Ishikawa (cell line): ENCODE data around the gene CTNND2.

Experiments
- CREB1 ChIP-seq: IDR thresholded peaks from 2 replicates; pipeline ENCODE4 v1.6.1; 2012; ENCODE audit warnings: low read depth
- EP300 ChIP-seq: IDR thresholded peaks from 2 replicates; pipeline ENCODE4 v1.6.1; 2012; ENCODE audit warnings: borderline replicate concordance
- MAX ChIP-seq: IDR thresholded peaks from 2 replicates; pipeline ENCODE4 v1.6.1; 2012
- RAD21 ChIP-seq: IDR thresholded peaks from 2 replicates; pipeline ENCODE4 v1.6.1; 2012; ENCODE audit warnings: low read depth
- REST ChIP-seq: IDR thresholded peaks from 2 replicates; pipeline ENCODE4 v1.6.1; 2012; ENCODE audit warnings: low read depth, mild to moderate bottlenecking
- TAF1 ChIP-seq: IDR thresholded peaks from 2 replicates; pipeline ENCODE4 v1.6.1; 2012; ENCODE audit warnings: low read depth, mild to moderate bottlenecking
- TEAD4 ChIP-seq: IDR thresholded peaks from 2 replicates; pipeline ENCODE4 v1.6.1; 2012
- YY1 ChIP-seq: IDR thresholded peaks from 2 replicates; pipeline ENCODE4 v1.6.1; 2012; ENCODE audit warnings: low read depth

DNA sequence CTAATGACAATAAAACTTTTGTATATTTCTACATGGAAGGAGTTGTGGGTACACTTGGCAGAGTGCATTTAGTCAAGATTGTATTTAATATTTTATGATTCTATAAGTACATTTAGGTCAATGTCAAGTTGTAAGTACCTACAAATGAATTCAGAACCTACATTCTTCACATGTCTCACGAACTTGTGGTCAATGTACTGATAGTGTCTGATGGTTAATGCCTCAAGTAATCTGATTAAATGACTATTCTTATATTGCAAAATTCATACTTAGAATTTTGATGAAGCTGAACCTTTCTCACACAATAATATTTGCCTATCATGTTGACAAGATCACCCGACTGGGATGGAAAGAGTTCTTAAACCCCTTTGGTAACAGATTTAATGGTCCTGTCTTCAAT lies 444.5 kb downstream of the CTNND2 start:
- TF ChIP-seq EP300 (no peak), TEAD4 (no peak), CREB1 (no peak), TAF1 (no peak), YY1 (no peak), REST (no peak), RAD21 (no peak), MAX (no peak)
